ENCODE measurements around the gene MMP2.
A peak's percentile ranks its signal among the peaks of the same experiment; 100 is the strongest.

The MMP2 gene

GRCh38 chr16:55506708-55507107 is 27.7 kb downstream of the MMP2 start:
- in situ Hi-C loops (cut with HindIII; ENCODE audit: low sequenced_read_pairs), result no loop called here
- TF ChIP-seq, protein P1, sequence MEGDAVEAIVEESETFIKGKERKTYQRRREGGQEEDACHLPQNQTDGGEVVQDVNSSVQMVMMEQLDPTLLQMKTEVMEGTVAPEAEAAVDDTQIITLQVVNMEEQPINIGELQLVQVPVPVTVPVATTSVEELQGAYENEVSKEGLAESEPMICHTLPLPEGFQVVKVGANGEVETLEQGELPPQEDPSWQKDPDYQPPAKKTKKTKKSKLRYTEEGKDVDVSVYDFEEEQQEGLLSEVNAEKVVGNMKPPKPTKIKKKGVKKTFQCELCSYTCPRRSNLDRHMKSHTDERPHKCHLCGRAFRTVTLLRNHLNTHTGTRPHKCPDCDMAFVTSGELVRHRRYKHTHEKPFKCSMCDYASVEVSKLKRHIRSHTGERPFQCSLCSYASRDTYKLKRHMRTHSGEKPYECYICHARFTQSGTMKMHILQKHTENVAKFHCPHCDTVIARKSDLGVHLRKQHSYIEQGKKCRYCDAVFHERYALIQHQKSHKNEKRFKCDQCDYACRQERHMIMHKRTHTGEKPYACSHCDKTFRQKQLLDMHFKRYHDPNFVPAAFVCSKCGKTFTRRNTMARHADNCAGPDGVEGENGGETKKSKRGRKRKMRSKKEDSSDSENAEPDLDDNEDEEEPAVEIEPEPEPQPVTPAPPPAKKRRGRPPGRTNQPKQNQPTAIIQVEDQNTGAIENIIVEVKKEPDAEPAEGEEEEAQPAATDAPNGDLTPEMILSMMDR (IDR thresholded peaks at IDR 0.05; ENCODE audit: low read depth, low read length), result no peak
- no peak overlapping the region for H3K4me3 ChIP-seq (ENCODE audit: low read depth, low read length)
- no peak for DNase-seq (ENCODE audit: low read depth, low spot score)

DNA sequence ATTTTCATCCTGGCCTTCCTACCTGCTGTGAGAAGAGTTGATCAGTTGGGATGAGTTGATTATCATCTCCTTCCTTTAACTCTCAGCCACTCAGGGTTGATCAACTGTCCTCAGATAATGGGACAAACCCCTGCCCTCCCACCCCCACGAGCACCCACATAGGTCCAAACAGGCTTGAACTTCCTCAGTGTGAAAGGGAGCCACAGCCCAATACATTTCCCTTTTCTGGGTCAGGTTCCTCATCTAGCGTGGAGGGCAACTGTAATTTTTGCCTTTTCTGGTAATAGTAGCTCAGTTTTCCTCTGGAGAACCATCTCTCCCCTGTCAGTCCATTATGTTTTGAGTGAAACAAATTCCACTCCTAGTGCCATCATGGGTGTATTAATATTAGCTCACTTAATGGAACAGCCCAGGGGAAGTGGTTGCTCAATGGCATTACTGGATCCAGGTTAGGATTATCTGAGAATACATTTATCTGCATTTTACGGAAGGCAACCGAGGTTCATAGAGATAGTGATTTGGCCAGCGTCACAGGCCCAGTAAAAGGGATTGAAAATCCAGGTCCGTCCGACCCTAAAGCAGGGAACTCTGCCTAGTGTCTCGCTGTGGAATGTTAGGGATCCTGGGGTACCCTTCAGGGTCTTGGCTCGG is 29.4 kb downstream of the MMP2 start:
- in situ Hi-C loops (cut with HindIII; ENCODE audit: low sequenced_read_pairs), result no loop called here
- peak overlapping the region; percentile 78 for H3K4me3 ChIP-seq (ENCODE audit: low read depth, low read length)
- TF ChIP-seq, protein P1 (IDR thresholded peaks at IDR 0.05; ENCODE audit: low read depth, low read length), result no peak
- no peak for DNase-seq (ENCODE audit: low read depth, low spot score)

- H3K4me3 ChIP-seq (ENCODE audit: low read depth, low read length), result peak within 1 kb of the TSS; percentile 78
- in situ Hi-C loops (cut with HindIII; ENCODE audit: low sequenced_read_pairs), result no loop called here
- peak; percentile 88 for DNase-seq (ENCODE audit: low read depth, low spot score)
- TF ChIP-seq, protein P1 (IDR thresholded peaks at IDR 0.05; ENCODE audit: low read depth, low read length), result peak; percentile 22
Observed at GRCh38 chr16:55508941-55509931, 30.2 kb downstream of the MMP2 start, which contains the start of gene LPCAT2. TSS of gene LPCAT2 (plus strand) at chr16:55509072. CDS start at chr16:55509182, 110 bp downstream.

DNA sequence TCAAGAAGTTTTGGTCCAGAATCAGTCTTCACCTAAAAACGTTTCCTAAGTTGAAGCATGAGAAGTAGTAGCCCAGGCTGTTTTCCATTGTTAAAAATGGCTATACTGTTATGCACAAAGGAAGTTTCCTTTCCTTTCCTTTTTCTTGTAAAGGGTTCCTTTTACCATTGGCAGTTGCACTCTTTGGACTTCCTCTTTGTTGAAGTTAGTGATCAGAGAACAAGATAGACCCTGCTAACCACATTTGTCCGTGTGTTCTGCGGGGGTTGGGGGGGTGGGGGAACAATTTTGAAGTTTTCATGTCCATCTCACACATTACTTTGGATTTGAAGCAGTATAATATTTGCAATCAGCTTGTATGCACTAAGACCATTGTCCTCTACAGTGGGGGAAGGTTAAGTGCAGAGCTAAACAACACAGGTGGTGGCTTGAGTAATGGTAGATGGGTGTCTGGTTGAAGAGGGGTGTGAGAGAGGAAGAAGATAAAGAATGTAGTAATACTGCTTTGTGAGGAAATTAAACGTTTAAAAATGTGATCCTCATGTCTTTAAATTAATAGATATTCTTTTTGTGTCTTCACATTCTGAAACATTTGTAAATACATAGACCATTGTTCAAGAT is 31.3 kb downstream of the MMP2 start:
- in situ Hi-C loops (cut with HindIII; ENCODE audit: low sequenced_read_pairs), result no loop called here
- H3K4me3 ChIP-seq (ENCODE audit: low read depth, low read length), result peak overlapping the region; percentile 78
- DNase-seq (ENCODE audit: low read depth, low spot score), result no peak
- TF ChIP-seq, protein P1 (IDR thresholded peaks at IDR 0.05; ENCODE audit: low read depth, low read length), result no peak

DNA sequence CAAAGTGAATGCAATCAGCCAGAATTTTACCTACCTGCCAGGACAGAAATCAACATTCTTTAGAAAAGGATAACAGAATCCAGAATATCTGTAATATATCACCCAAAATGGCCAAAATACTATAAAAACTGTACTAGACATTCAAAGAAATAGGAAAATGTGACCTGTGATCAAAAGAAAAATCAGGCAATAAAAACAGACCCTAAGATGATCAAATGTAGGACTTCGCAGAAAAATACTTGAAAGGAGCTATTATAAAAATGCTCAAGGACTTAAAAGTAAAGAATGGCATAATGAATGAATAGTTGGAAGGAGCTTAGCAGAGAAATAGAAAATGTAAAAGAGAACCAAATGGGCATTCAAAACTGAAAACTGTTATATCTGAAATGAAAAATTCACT is 33.9 kb downstream of the MMP2 start:
- no peak for DNase-seq (ENCODE audit: low read depth, low spot score)
- TF ChIP-seq, protein P1 (IDR thresholded peaks at IDR 0.05; ENCODE audit: low read depth, low read length), result no peak
- H3K4me3 ChIP-seq (ENCODE audit: low read depth, low read length), result no peak overlapping the region
- in situ Hi-C loops (cut with HindIII; ENCODE audit: low sequenced_read_pairs), result no loop called here

GRCh38 chr16:55513616-55514015 is 34.6 kb downstream of the MMP2 start:
- in situ Hi-C loops (cut with HindIII; ENCODE audit: low sequenced_read_pairs), result no loop called here
- no peak for DNase-seq (ENCODE audit: low read depth, low spot score)
- TF ChIP-seq, protein P1 (IDR thresholded peaks at IDR 0.05; ENCODE audit: low read depth, low read length), result peak; percentile 31
- H3K4me3 ChIP-seq (ENCODE audit: low read depth, low read length), result no peak overlapping the region
